Inferior parietal cortex (tissue), 1 donor: ENCODE measurements around the gene SDHC.
"Not testable (repeated sequence)": the region's sequence is repeated elsewhere in the genome, so short reads cannot be mapped to it uniquely, and the experiment has no call there.

Experiments
- DNase-seq: peaks from one replicate; pipeline ENCODE4 v3.0.0-alpha.2; 2016; ENCODE audit errors: extremely low spot score

Gene SDHC

GRCh38 chr1:161311595-161312181, 2.5 kb upstream of the SDHC start:
- no peak for DNase-seq

GRCh38 chr1:161313554-161314200, 504 bp upstream of the SDHC start:
- DNase-seq: peak; percentile 63

GRCh38 chr1:161315841-161316674, 1.9 kb downstream of the SDHC start:
- DNase-seq: not testable (repeated sequence)

- no peak for DNase-seq
Observed at GRCh38 chr1:161324020-161324419, 9.8 kb downstream of the SDHC start.

GRCh38 chr1:161330346-161330745, 16.2 kb downstream of the SDHC start:
- DNase-seq: no peak

DNA sequence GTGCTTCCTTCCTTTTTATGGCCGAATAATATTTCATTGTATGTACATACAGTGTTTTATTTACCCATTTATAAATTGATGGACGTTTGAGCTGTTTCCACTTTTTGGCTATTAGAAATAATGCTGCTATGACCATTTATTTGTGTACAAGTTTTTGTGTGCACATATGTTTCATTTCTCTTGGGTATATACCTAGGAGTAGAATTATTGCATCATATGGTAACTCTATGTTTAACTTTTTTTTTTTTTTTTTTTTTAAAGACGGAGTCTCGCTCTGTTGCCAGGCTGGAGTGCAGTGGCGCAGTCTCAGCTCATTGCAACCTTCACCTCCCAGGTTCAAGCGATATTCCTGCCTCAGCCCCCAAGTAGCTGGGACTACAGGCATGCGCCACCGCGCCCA, 19.0 kb downstream of the SDHC start:
- no peak for DNase-seq

- DNase-seq: no peak
Observed at GRCh38 chr1:161335796-161336195, 21.6 kb downstream of the SDHC start.

DNA sequence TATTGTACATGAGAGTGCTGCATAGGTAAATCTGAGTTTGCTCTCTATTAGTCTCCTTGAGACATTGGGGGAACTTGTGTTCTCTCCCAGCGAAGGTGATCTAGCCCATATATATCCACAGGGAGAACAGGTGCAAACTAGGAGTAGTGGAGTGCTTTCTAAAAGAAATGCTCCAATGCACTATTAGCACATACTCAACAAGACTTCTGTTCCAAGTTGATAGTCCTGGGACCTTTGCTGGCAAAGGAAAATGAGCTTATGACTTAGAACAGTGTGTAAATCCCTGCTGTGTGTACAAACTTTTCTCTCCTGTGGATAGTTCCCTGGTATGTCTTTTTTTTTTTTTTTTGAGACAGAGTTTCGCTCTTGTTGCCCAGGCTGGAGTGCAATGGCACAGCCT, 28.0 kb downstream of the SDHC start:
- no peak for DNase-seq

- no peak for DNase-seq
Observed at GRCh38 chr1:161342821-161343220, 28.6 kb downstream of the SDHC start.

DNA sequence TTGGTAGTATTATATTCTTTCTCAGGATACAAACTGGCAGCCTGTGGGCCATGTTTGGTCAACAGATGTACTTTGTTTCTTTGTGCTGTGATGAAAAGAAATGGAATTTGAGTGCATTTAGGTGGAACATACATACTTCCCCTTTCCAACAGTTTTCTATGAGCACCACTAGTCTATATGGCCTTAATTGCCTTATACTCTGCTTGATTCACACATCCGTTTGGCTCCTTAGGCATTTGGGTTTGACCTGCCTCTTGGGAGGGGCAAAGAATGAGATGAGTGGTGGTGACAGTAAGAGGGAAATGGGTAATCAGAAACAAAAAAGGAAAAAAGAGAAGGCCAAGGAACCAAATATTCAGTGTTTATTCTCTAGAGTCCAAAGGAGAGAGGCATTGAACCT, 36.5 kb downstream of the SDHC start:
- no peak for DNase-seq

GRCh38 chr1:161351482-161351881, 37.3 kb downstream of the SDHC start:
- DNase-seq: no peak

- no peak for DNase-seq
Observed at GRCh38 chr1:161357073-161357472, 42.9 kb downstream of the SDHC start.

GRCh38 chr1:161359291-161359690, 45.1 kb downstream of the SDHC start:
- DNase-seq: no peak

- DNase-seq: no peak
Observed at GRCh38 chr1:161364332-161364731, 50.2 kb downstream of the SDHC start.

DNA sequence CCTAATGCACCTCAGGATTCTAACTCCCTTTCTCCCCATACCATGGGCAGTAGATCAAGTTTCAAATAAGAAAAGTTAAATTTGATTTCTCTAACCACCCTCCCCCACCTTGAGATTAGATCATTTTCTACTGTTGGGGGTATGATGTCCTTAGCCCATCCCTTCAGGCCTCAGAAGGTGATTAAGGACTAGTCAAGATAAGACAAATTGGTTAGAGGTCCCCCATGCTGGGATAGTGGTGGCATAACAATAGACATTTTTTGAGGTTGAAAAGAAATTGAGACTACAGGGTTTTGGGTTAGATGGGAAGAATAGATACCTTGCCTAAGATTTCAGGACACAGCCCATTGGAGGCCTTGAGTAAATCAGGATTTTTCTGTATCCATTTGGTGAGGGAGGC, 51.0 kb downstream of the SDHC start:
- no peak for DNase-seq

DNA sequence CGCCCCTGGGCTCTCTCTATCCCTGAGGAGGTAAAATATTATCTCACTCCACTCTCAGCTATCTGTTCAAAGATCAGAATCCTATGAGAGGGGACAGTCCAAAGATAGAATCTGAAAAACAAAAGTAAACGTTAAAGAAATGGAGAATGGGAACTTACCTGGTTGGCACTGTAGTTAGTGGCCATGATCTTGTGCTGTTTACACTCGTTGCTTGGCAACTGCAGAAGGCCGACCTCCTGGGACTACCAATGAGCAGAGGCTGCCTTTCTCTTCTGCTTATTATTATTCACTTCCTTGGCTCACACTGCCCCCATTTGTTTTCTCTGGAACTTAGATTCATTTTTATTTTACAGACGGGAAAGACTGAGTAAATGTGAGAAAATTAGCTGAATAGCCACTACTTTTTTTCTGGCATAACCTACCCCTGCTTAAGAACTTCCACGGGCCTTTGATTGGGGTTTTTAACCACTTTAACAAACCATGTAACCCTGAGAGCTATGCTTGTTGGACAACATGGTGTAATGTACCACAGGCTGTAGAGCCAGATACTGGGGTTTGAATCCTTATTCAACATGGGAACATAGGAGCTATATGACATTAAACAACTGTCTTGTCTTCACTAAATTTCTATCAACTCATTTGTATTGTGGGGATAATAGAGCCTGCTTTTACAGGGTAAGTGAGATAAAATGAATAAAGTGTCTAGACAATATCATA, 53.7 kb downstream of the SDHC start, which contains the start of gene CFAP126:
Gene CFAP126 (minus strand): TSS at position 193 of the 717 bp plus-strand sequence. CDS start 8 bp downstream, at position 185.
- peak; percentile 65 for DNase-seq

DNA sequence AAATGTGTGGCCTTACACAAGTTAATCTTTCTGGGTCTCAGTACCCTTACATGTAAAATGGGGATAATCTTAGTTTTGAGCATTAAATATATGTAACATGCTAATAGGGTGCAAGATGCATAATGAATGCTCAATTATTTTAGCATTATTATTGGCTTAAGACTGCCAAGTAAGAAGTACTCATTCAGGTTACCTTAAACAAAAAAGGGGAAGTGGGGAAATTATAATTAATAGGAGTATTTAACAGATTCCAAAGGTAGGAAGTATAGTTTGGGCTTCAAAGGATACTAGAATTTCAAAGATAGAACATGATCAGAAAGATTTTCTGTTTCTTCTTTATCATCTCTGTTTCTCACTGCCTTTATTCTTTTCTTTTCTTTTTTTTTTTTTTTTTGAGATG, 59.3 kb downstream of the SDHC start:
- no peak for DNase-seq

DNA sequence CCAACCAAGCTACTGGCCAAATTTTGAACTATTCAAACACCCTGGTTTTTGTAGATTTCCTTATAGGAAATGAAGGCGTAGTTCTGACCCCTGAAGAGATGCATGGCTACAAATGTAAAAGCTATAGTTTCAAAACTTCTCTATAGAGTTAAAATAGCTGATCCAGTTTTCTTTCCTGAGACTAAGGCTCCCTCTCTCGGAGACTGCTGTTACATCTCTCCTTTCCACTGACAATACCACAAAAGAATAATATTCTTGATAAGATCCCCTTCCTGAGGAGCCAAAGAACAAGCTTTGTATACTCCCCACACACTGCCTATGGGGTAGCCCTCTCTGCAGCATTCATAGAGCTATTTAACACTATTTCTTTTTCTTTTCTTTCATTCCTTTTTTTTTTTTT, 60.2 kb downstream of the SDHC start:
- DNase-seq: no peak

- DNase-seq: no peak
Observed at GRCh38 chr1:161378014-161378413, 63.8 kb downstream of the SDHC start.

- no peak for DNase-seq
Observed at GRCh38 chr1:161379071-161379470, 64.9 kb downstream of the SDHC start.

GRCh38 chr1:161381707-161382106, 67.5 kb downstream of the SDHC start:
- no peak for DNase-seq
